Measurements from ENCODE around the gene SLC9A5. TPM values are rescaled to one million over a fixed set of nuclear protein-coding genes. Genes with fewer than 3 reads are reported as not detected.
A peak's percentile ranks its signal among the peaks of the same experiment; 100 is the strongest.

The SLC9A5 gene
- total and polyA plus RNA-seq, 9 of the 15 experiments (the other 6 are each of a cell fraction or from before 2014, with no cell fraction given): 0.06 to 3.1 (median 1.2) TPM

GRCh38 chr16:67244387-67245185, 4.2 kb upstream of the SLC9A5 start:
- 25% methylated on average over 5 of the region's 5 CpGs for whole genome bisulfite sequencing (ENCODE audit: insufficient coverage, low coverage, missing lambda C conversion rate)
- no peak overlapping the region for H2AFZ ChIP-seq (ENCODE audit: low read depth, low read length)
- DNase-seq (ENCODE audit: extremely low read depth in 1 of 4, low spot score in 3 of 4): peak in 3 of 4 experiments; percentile 28 to 82 (median 73)
- H3K9me3 ChIP-seq (replicated peaks; ENCODE audit: control insufficient read depth, insufficient read depth, low read depth, low read length): no peaks in the 10 kb centered on the region
- H4K20me1 ChIP-seq (replicated peaks; ENCODE audit: control insufficient read depth, insufficient read depth, low read length): no peaks in the 10 kb centered on the region
- peak overlapping the region; percentile 68 for H3K27ac ChIP-seq (ENCODE audit: extremely low read depth, low read depth, low read length)
- ChIA-PET CTCF (ENCODE audit: low intra/inter-chr PET ratio) (no interaction called here), POLR2A (interaction anchor here (0.5 to 2.3 kb wide), 7 partner anchors 9 to 132 kb away, joined by 3 to 14 read pairs (median 6); partner anchors contain the start of gene ELMO3)
- H3K9me1 ChIP-seq (ENCODE audit: control insufficient read depth, insufficient read depth, low read length): no peaks in the 10 kb centered on the region
- H3K4me3 ChIP-seq: peak overlapping the region; percentile 88; the same call in 1 of the 2 replicates
- ATAC-seq: peak; percentile 2
- FAIRE-seq: peak; percentile 83
- in situ Hi-C loops (cut with MboI): no loop called here
- peaks cover 35% of the 10 kb centered on the region; the same call in 2 of the 3 replicates for H3K36me3 ChIP-seq (ENCODE audit: control insufficient read depth, insufficient read depth, low read length)
- peaks cover 70 to 85% of the 10 kb centered on the region in 2 experiments for H3K4me1 ChIP-seq (replicated peaks in 1 of 2; ENCODE audit: control insufficient read depth in 2 of 2, insufficient read depth in 2 of 2, low read length in 2 of 2)
- peak overlapping the region; percentile 91 for H3K4me2 ChIP-seq (ENCODE audit: insufficient read depth, low read length)
- peaks cover 75% of the 10 kb centered on the region for H3K79me2 ChIP-seq (ENCODE audit: control insufficient read depth, insufficient read depth, low read length)
- no peaks in the 10 kb centered on the region for H3K27me3 ChIP-seq (ENCODE audit: control insufficient read depth in 2 of 2, insufficient read depth in 2 of 2, low read length in 2 of 2)
- BruUV-seq (replicated peaks): no TSS peak
- peak overlapping the region; percentile 79 to 96 for H3K9ac ChIP-seq (ENCODE audit: insufficient read depth in 1 of 2, low read depth in 2 of 2, low read length in 2 of 2)
- intact Hi-C loops (cut with micrococcal nuclease): loop anchor here (5.0 to 10.0 kb wide), 2 partner anchors 270 to 292 kb away; no protein-coding TSS in a partner anchor
- TF ChIP-seq NR2C1 (IDR thresholded peaks at IDR 0.05) (no peak), NR2C1 (tag; IDR thresholded peaks at IDR 0.05) (no peak), XRCC5 (IDR thresholded peaks at IDR 0.05; ENCODE audit: low read depth, low read length) (no peak), CC2D1A (IDR thresholded peaks at IDR 0.05) (no peak), PCBP1 (IDR thresholded peaks at IDR 0.05; ENCODE audit: low read depth, low read length, poor library complexity, severe bottlenecking) (no peak), SMARCA4 (IDR thresholded peaks at IDR 0.05) (peak; percentile 51), POLR3A (IDR thresholded peaks at IDR 0.05; ENCODE audit: borderline replicate concordance, extremely low read depth, insufficient read depth, insufficient read length) (no peak), JUN (IDR thresholded peaks at IDR 0.05; ENCODE audit: borderline replicate concordance, low read depth, low read length) (peak; percentile 71), JUN (CRISPR knock-in tag; IDR thresholded peaks at IDR 0.05; ENCODE audit: borderline replicate concordance) (no peak), SREBF1 (IDR thresholded peaks at IDR 0.05; ENCODE audit: borderline replicate concordance, low read depth, low read length) (no peak), HEY1 (CRISPR knock-in tag; IDR thresholded peaks at IDR 0.05; ENCODE audit: borderline replicate concordance) (no peak), HES1 (IDR thresholded peaks at IDR 0.05; ENCODE audit: low read depth) (no peak), HIVEP1 (CRISPR knock-in tag; IDR thresholded peaks at IDR 0.05) (no peak), ATF3 (IDR thresholded peaks at IDR 0.05) (peak; percentile 80), ATF3 (CRISPR knock-in tag; conservative IDR thresholded peaks at IDR 0.05) (no peak), RBM25 (IDR thresholded peaks at IDR 0.05; ENCODE audit: low read depth, low read length, severe bottlenecking) (no peak), TGIF2 (CRISPR knock-in tag; IDR thresholded peaks at IDR 0.05) (no peak), ZFP30 (CRISPR knock-in tag; IDR thresholded peaks at IDR 0.05; ENCODE audit: borderline replicate concordance) (no peak), SREBF2 (CRISPR knock-in tag; IDR thresholded peaks at IDR 0.05) (no peak), FOXA3 (CRISPR knock-in tag; conservative IDR thresholded peaks at IDR 0.05 in 1 of 2, IDR thresholded peaks at IDR 0.05 in 1 of 2) (peak in 1 of 2 experiments; percentile 68; a peak in 1 of 4 replicates), ZNF830 (CRISPR knock-in tag; IDR thresholded peaks at IDR 0.05) (no peak)

All from K562 (cell line).